ENCODE results near the gene TRMT6.

The TRMT6 gene

GRCh38 chr20:5893621-5894020 lies 56.7 kb downstream of the TRMT6 start:
- no peak for DNase-seq

GRCh38 chr20:5893052-5893451 lies 57.3 kb downstream of the TRMT6 start:
- DNase-seq, result no peak

DNA sequence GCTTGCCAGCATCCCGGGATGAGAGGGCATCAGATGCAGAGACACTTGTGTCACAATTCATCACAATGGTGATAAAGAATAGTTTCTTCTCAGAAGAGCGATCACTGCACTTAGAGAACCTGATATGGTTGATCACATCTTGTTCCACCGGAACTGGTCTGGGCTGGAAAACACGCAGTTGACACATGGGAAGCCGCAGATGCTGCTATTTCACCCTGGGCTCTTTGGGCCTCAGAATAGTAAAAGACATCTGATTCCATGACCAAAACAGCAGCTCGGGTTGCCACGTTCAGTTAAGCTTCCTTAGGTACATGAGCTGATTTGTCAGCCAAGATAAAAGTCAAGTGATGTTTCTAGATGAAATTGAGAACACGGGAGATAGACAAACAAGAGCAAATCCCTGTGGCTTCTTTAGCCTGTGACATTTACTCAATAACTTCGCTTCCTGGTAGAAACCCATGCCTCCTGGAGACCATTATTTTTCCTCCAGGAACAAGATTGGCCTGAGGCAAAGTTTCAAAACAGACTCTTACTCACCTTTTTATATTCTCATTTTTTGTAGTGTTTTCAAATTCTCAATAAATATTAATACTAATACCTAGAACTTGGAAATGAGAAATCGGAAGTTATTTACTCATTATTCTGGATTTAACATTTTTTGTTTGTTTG lies 59.4 kb downstream of the TRMT6 start:
- no peak for DNase-seq

DNA sequence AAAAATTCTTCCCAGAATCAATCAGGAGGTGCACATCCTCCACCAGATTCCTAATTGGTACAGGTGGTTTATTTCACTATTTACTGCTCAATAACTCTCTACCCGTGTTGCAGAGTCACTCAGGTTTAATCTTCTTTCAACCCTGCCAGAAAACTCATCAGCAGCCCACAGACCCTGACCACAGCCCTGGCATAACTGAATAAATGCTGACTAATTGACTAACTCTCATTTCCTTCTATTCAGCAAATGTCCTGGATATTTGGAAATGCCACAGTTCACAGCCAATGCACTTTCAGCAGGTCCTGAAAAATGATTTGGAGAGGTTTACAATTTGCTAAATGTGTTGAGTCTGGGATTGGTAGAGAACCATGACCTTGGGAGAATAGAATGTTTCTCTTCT lies 62.3 kb downstream of the TRMT6 start:
- DNase-seq, result no peak

DNA sequence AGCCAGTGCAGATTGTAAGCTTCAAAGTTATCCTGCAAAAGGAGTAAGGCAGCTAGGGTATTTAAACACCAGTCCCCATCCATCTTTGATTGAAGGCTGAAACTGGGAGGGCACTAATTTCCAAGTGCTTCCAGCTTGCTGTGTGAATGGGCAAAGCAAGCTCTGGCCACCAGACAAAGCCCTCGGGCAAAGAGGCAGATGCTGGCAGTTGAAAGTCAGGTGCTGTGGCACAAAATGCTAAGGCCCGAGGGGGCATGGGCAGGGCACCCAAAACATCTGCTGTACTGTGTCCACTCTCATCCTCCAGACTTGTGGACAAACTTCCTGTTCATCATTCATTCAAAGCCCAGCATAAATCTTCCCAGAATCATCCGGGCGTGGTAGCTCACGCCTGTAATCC lies 62.9 kb downstream of the TRMT6 start:
- no peak for DNase-seq

Data from NCI-H524 treated with DMSO at 0.1 percent for 48 hours (cell line).